CD14-positive monocyte (primary cell): ENCODE data around the gene GAK. TPM values are rescaled to one million over a fixed set of nuclear protein-coding genes. Genes with fewer than 3 reads are reported as not detected.

Source experiments
- DNase-seq, 3 donors: peaks; one replicate each; pipeline ENCODE4 v3.0.0-alpha.2; 2011 to 2022
- H2AFZ ChIP-seq: 2 replicates; pipeline ENCODE4 v1.6.0; 2012; ENCODE audit warnings: mild to moderate bottlenecking, low read depth, low read length, inconsistent platforms; ENCODE audit not compliant: insufficient read depth, poor library complexity, severe bottlenecking
- H3K27ac ChIP-seq, 2 donors: 1 replicate in 1 of 2; 2 replicates in 1 of 2; pipeline ENCODE4 v1.5.1; 2012 to 2013; ENCODE audit warnings: low read length in 2 of 2, control low read depth in 1 of 2, inconsistent platforms in 1 of 2, low read depth in 1 of 2, mild to moderate bottlenecking in 1 of 2
- H3K27me3 ChIP-seq, 2 donors: one replicate each; pipeline versions ENCODE4 v1.6.0 to v1.6.1; 2011 to 2013; ENCODE audit warnings: low read length in 2 of 2; ENCODE audit not compliant: control insufficient read depth in 2 of 2, insufficient read depth in 2 of 2
- H3K36me3 ChIP-seq, 2 donors: replicated peaks in 1 of 2; 1 replicate in 1 of 2; 2 replicates in 1 of 2; pipeline versions ENCODE4 v1.5.1 to v1.6.1; 2012 to 2013; ENCODE audit warnings: low read length in 2 of 2, control low read depth in 1 of 2, inconsistent platforms in 1 of 2, mild to moderate bottlenecking in 1 of 2; ENCODE audit not compliant: insufficient read depth in 2 of 2, control insufficient read depth in 1 of 2
- H3K4me1 ChIP-seq, 2 donors: 1 replicate in 1 of 2; 2 replicates in 1 of 2; pipeline versions ENCODE4 v1.5.1 to v1.6.1; 2012 to 2013; ENCODE audit warnings: low read length in 2 of 2, control low read depth in 1 of 2, inconsistent platforms in 1 of 2, mild to moderate bottlenecking in 1 of 2, moderate library complexity in 1 of 2; ENCODE audit not compliant: insufficient read depth in 2 of 2, control insufficient read depth in 1 of 2
- H3K4me2 ChIP-seq: replicated peaks from 2 replicates; pipeline ENCODE3; 2012; ENCODE audit warnings: low read length, moderate library complexity, mild to moderate bottlenecking; ENCODE audit not compliant: poor library complexity, severe bottlenecking; ENCODE audit errors: extremely low read depth
- H3K4me3 ChIP-seq, 3 experiments: fragments of 200-600 bp in 1 of 3; sonication (generic) in 1 of 3; replicated peaks in 1 of 3; 1 replicate in 2 of 3; 2 replicates in 1 of 3; pipeline ENCODE4 v1.5.1; 2011 to 2013; ENCODE audit warnings: low read length in 3 of 3, mild to moderate bottlenecking in 3 of 3, control low read depth in 2 of 3, low read depth in 2 of 3, inconsistent platforms in 1 of 3, moderate library complexity in 1 of 3
- H3K79me2 ChIP-seq: 2 replicates; pipeline ENCODE4 v1.6.0; 2012; ENCODE audit warnings: mild to moderate bottlenecking, control low read depth, inconsistent platforms, low read length, moderate library complexity; ENCODE audit not compliant: insufficient read depth
- H3K9ac ChIP-seq: 2 replicates; pipeline ENCODE4 v1.6.0; 2017; ENCODE audit warnings: low read length, mild to moderate bottlenecking; ENCODE audit not compliant: insufficient read depth, poor library complexity, severe bottlenecking
- H3K9me3 ChIP-seq, 2 donors: replicated peaks in 1 of 2; 1 replicate in 1 of 2; 2 replicates in 1 of 2; pipeline versions ENCODE4 v1.5.1 to v1.6.1; 2012 to 2013; ENCODE audit warnings: low read length in 2 of 2, control low read depth in 1 of 2; ENCODE audit not compliant: control insufficient read depth in 1 of 2, insufficient read depth in 1 of 2
- H4K20me1 ChIP-seq: 2 replicates; pipeline ENCODE4 v1.6.0; 2012; ENCODE audit warnings: mild to moderate bottlenecking, low read length, control low read depth, moderate library complexity; ENCODE audit not compliant: insufficient read depth
- H3K27ac Mint-ChIP-seq, 7 donors: one replicate each; pipeline ENCODE4 v1.8.0; 2020; ENCODE audit warnings: mild to moderate bottlenecking in 7 of 7, mixed read lengths in 7 of 7, moderate library complexity in 6 of 7, inconsistent platforms in 2 of 7
- H3K27me3 Mint-ChIP-seq, 3 donors: one replicate each; pipeline ENCODE4 v1.8.0; 2021 to 2022; ENCODE audit warnings: low read depth in 3 of 3, mild to moderate bottlenecking in 3 of 3, mixed read lengths in 3 of 3, moderate library complexity in 3 of 3, inconsistent platforms in 1 of 3
- H3K36me3 Mint-ChIP-seq, 2 donors: one replicate each; pipeline ENCODE4 v1.8.0; 2020; ENCODE audit warnings: mixed read lengths in 2 of 2, inconsistent platforms in 1 of 2, mild to moderate bottlenecking in 1 of 2
- H3K4me1 Mint-ChIP-seq: one replicate; pipeline ENCODE4 v1.8.0; 2020; ENCODE audit warnings: mild to moderate bottlenecking, mixed read lengths
- H3K4me3 Mint-ChIP-seq, 2 donors: one replicate each; pipeline ENCODE4 v1.8.0; 2020; ENCODE audit warnings: mild to moderate bottlenecking in 2 of 2, mixed read lengths in 2 of 2, moderate library complexity in 1 of 2
- H3K9me3 Mint-ChIP-seq, 7 donors: one replicate each; pipeline ENCODE4 v1.8.0; 2020 to 2022; ENCODE audit warnings: mixed read lengths in 7 of 7, mild to moderate bottlenecking in 6 of 7, moderate library complexity in 6 of 7, inconsistent platforms in 2 of 7
- WGBS: methylation state at CpG from one replicate; pipeline ENCODE4 v1.1.5; 2013; ENCODE audit warnings: missing lambda C conversion rate; ENCODE audit not compliant: insufficient coverage; 5-methylcytosine and 5-hydroxymethylcytosine counted together
- intact Hi-C, 2 donors: fragments of 100-400 bp; cut with micrococcal nuclease; formaldehyde crosslinking; loops; one replicate each; pipeline versions ENCODE4 v1.15.0 to v1.15.1; 2023
- polyA plus RNA-seq, 3 donors: library from polyadenylated mRNA; depleted of rRNA in 1 of 3; unstranded in 2 of 3; stranded (reverse) in 1 of 3; fragments of 300-500 nt in 2 of 3; fragments of >200 nt in 1 of 3; fragmentation: Illumina TruSeq in 2 of 3; gene quantifications; 1 replicate in 2 of 3; 2 replicates in 1 of 3; pipeline ENCODE4 v1.2.3, GENCODE V29; 2012 to 2021
- TF ChIP-seq, protein P1 (sequence below): fragments of 200-600 bp; IDR thresholded peaks from one replicate; pipeline ENCODE4 v1.8.0; 2022; ENCODE audit warnings: antibody characterized with exemption, mild to moderate bottlenecking

GAK gene
- polyA plus RNA-seq, 3 donors, result 40.3 to 88.7 (median 54.9) TPM

GRCh38 chr4:827209-828081 is 104.7 kb downstream of the GAK start:
- Mint-ChIP-seq H3K27ac (no peak overlapping the region), H3K4me1 (no peaks in the 10 kb centered on the region), H3K27me3 (peaks cover 51 to 78% (median 67%) of the 10 kb centered on the region in 3 donors), H3K4me3 (peak overlapping the region in 1 of 2 donors; percentile 52), H3K36me3 (no peaks in the 10 kb centered on the region), H3K9me3 (peaks cover 3 to 20% (median 10%) of the 10 kb centered on the region in 7 donors)
- Histone ChIP-seq H3K9ac (no peak overlapping the region), H2AFZ (no peak overlapping the region), H3K9me3 (peaks cover 12 to 16% of the 10 kb centered on the region in 2 donors), H3K4me3 (no peak overlapping the region), H3K27me3 (peaks cover 26 to 66% of the 10 kb centered on the region in 2 donors), H3K27ac (no peak overlapping the region), H3K4me1 (no peaks in the 10 kb centered on the region), H3K4me2 (no peak overlapping the region), H3K79me2 (no peaks in the 10 kb centered on the region), H4K20me1 (no peaks in the 10 kb centered on the region), H3K36me3 (no peaks in the 10 kb centered on the region)
- intact Hi-C loops, result no loop called here
- TF ChIP-seq, protein P1, sequence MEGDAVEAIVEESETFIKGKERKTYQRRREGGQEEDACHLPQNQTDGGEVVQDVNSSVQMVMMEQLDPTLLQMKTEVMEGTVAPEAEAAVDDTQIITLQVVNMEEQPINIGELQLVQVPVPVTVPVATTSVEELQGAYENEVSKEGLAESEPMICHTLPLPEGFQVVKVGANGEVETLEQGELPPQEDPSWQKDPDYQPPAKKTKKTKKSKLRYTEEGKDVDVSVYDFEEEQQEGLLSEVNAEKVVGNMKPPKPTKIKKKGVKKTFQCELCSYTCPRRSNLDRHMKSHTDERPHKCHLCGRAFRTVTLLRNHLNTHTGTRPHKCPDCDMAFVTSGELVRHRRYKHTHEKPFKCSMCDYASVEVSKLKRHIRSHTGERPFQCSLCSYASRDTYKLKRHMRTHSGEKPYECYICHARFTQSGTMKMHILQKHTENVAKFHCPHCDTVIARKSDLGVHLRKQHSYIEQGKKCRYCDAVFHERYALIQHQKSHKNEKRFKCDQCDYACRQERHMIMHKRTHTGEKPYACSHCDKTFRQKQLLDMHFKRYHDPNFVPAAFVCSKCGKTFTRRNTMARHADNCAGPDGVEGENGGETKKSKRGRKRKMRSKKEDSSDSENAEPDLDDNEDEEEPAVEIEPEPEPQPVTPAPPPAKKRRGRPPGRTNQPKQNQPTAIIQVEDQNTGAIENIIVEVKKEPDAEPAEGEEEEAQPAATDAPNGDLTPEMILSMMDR, result no peak
- no peak for DNase-seq
- WGBS, result 40% methylated on average over 8 of the region's 20 CpGs

GRCh38 chr4:826508-827208 is 105.5 kb downstream of the GAK start:
- Mint-ChIP-seq H3K27ac (no peak overlapping the region), H3K4me1 (no peaks in the 10 kb centered on the region), H3K9me3 (peaks cover 3 to 18% (median 8%) of the 10 kb centered on the region in 7 donors), H3K4me3 (no peak overlapping the region), H3K27me3 (peaks cover 55 to 83% (median 73%) of the 10 kb centered on the region in 3 donors), H3K36me3 (no peaks in the 10 kb centered on the region)
- peaks cover 4 to 15% of the 10 kb centered on the region in 2 donors for H3K9me3 ChIP-seq
- peaks cover 26 to 67% of the 10 kb centered on the region in 2 donors for H3K27me3 ChIP-seq
- H3K4me3 ChIP-seq, result no peak overlapping the region
- H2AFZ ChIP-seq, result no peak overlapping the region
- 2% methylated on average over 42 of the region's 75 CpGs for WGBS
- intact Hi-C loops, result no loop called here
- H3K9ac ChIP-seq, result no peak overlapping the region
- no peaks in the 10 kb centered on the region for H3K4me1 ChIP-seq
- H3K4me2 ChIP-seq, result no peak overlapping the region
- no peaks in the 10 kb centered on the region for H3K79me2 ChIP-seq
- DNase-seq, result no peak
- no peaks in the 10 kb centered on the region for H3K36me3 ChIP-seq
- no peaks in the 10 kb centered on the region for H4K20me1 ChIP-seq
- H3K27ac ChIP-seq, result no peak overlapping the region
- TF ChIP-seq, protein P1, result no peak
